ENCODE results near the gene TSPAN16.

DNA sequence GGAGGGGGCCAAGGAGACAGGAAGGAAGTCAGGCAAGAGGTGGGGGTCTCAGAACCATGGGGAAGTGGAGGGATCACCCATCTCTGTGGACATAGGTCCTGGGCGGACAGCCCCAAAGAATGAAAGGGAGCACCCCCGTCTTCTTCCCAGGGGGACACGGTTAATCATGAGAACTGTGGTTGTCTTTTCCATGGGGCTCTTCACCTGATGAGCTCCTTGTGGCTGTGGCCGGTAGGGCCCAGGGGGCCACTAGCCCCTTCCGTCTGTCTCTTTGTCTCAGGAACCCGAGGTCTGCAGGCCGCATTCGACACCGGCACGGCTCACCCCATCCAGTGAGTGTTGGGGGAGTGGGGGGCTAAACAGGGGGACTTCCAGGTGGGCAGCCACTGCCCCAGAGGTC is 67.9 kb downstream of the TSPAN16 start:
- TF ChIP-seq, protein P1, sequence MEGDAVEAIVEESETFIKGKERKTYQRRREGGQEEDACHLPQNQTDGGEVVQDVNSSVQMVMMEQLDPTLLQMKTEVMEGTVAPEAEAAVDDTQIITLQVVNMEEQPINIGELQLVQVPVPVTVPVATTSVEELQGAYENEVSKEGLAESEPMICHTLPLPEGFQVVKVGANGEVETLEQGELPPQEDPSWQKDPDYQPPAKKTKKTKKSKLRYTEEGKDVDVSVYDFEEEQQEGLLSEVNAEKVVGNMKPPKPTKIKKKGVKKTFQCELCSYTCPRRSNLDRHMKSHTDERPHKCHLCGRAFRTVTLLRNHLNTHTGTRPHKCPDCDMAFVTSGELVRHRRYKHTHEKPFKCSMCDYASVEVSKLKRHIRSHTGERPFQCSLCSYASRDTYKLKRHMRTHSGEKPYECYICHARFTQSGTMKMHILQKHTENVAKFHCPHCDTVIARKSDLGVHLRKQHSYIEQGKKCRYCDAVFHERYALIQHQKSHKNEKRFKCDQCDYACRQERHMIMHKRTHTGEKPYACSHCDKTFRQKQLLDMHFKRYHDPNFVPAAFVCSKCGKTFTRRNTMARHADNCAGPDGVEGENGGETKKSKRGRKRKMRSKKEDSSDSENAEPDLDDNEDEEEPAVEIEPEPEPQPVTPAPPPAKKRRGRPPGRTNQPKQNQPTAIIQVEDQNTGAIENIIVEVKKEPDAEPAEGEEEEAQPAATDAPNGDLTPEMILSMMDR (conservative IDR thresholded peaks at IDR 0.05; ENCODE audit: low read length), result no peak
- no peak for TF ChIP-seq EZH2phosphoT487 (IDR thresholded peaks at IDR 0.05; ENCODE audit: borderline replicate concordance, low read depth, low read length)

All from OCI-LY7 (cell line).